HepG2 (cell line): ENCODE measurements around the gene DOCK4. TPM values are rescaled to one million over a fixed set of nuclear protein-coding genes. Genes with fewer than 3 reads are reported as not detected.

Experiments
- ATAC-seq: fragments of 200-7000 bp; cut with Tn5 transposase; 3 replicates; pipeline ENCODE4 v1.9.1; 2020; ENCODE audit warnings: mild to moderate bottlenecking, moderate library complexity
- BruUV-seq: library from RNA; stranded (reverse); fragments of 400-500 nt; replicated peaks from 2 replicates; lab custom pipeline; 2021; lab: Mats Ljungman, UMichigan
- CTCF ChIA-PET: fragments of 300-600 bp; formaldehyde crosslinking; extraction: SDS; loops from one replicate; lab custom pipeline; 2021; ENCODE audit warnings: low total read pairs, inconsistent platforms, low intra/inter-chr PET ratio; lab: Yijun Ruan, JAX
- POLR2A ChIA-PET: fragments of 350-600 bp; sonication (Branson Sonifier 250); formaldehyde crosslinking; loops from one replicate; lab custom pipeline; 2020; ENCODE audit warnings: antibody characterized with exemption, inconsistent platforms; lab: Yijun Ruan, JAX
- DNase-seq: peaks from one replicate; pipeline ENCODE4 v3.0.0-alpha.2; 2015; ENCODE audit warnings: low spot score
- FAIRE-seq: peaks from 3 replicates; lab custom pipeline; 2011; peaks lifted over from hg19 to GRCh38; lab: Jason Lieb, UNC
- H2AFZ ChIP-seq: one replicate; pipeline ENCODE4 v1.6.1; 2011; ENCODE audit warnings: low read length, inconsistent platforms
- H3K27ac ChIP-seq: fragments of 300-600 bp; 3 replicates; pipeline ENCODE4 v1.8.0; 2011; ENCODE audit warnings: mixed run types, mild to moderate bottlenecking, mixed read lengths, low read length, inconsistent platforms; ENCODE audit not compliant: insufficient read depth; ENCODE audit errors: extremely low read length
- H3K27me3 ChIP-seq, 2 experiments: fragments of 200-600 bp in 1 of 2; 2 replicates in 1 of 2; 3 replicates in 1 of 2; pipeline versions ENCODE4 v1.6.0 to v1.8.0; 2011; ENCODE audit warnings: low read length in 2 of 2, mild to moderate bottlenecking in 2 of 2, moderate library complexity in 2 of 2, inconsistent platforms in 1 of 2; ENCODE audit not compliant: insufficient read depth in 2 of 2, control insufficient read depth in 1 of 2
- H3K36me3 ChIP-seq, 2 experiments: fragments of 200-600 bp in 1 of 2; replicated peaks in 1 of 2; 2 replicates in 1 of 2; 3 replicates in 1 of 2; pipeline versions ENCODE4 v1.5.1 to v1.8.0; 2011; ENCODE audit warnings: low read length in 2 of 2, inconsistent platforms in 1 of 2; ENCODE audit not compliant: insufficient read depth in 2 of 2, control insufficient read depth in 1 of 2
- H3K4me1 ChIP-seq: 2 replicates; pipeline ENCODE4 v1.5.1; 2012; ENCODE audit warnings: low read length, inconsistent platforms; ENCODE audit not compliant: insufficient read depth
- H3K4me2 ChIP-seq: 2 replicates; pipeline ENCODE4 v1.6.0; 2011; ENCODE audit warnings: low read depth, low read length, inconsistent platforms
- H3K4me3 ChIP-seq, 3 experiments: fragments of 200-600 bp in 1 of 3; sonication (generic), shearing (Covaris generic) in 1 of 3; replicated peaks in 1 of 3; 2 replicates each; pipeline ENCODE4 v1.5.1; 2011 to 2016; ENCODE audit warnings: low read length in 3 of 3, inconsistent platforms in 2 of 3, low read depth in 2 of 3, mild to moderate bottlenecking in 2 of 3, control low read depth in 1 of 3, mixed read lengths in 1 of 3; ENCODE audit not compliant: insufficient read depth in 1 of 3
- H3K79me2 ChIP-seq: one replicate; pipeline ENCODE4 v1.6.1; 2011; ENCODE audit warnings: low read length, inconsistent platforms; ENCODE audit not compliant: insufficient read depth
- H3K9ac ChIP-seq: 2 replicates; pipeline ENCODE4 v1.6.0; 2011; ENCODE audit warnings: mild to moderate bottlenecking, low read depth, low read length, inconsistent platforms; ENCODE audit not compliant: insufficient read depth
- H3K9me3 ChIP-seq: 2 replicates; pipeline ENCODE4 v1.5.1; 2012; ENCODE audit warnings: mild to moderate bottlenecking, low read length
- H4K20me1 ChIP-seq: 2 replicates; pipeline ENCODE4 v1.6.0; 2011; ENCODE audit warnings: inconsistent platforms, mild to moderate bottlenecking, low read length, moderate library complexity; ENCODE audit not compliant: insufficient read depth
- CCAR2 ChIP-seq: fragments of 200-400 bp; formaldehyde crosslinking; optimal IDR thresholded peaks from 2 replicates; pipeline ENCODE3; 2018; ENCODE audit warnings: low read depth, mild to moderate bottlenecking, low read length, moderate library complexity
- PRPF4 ChIP-seq: fragments of 200-400 bp; formaldehyde crosslinking; IDR thresholded peaks from 2 replicates; pipeline ENCODE4 v1.6.1; 2016; ENCODE audit warnings: low read length, low read depth; ENCODE audit not compliant: poor library complexity, severe bottlenecking
- RCOR2 ChIP-seq: IDR thresholded peaks from 2 replicates; pipeline ENCODE4 v1.6.1; 2016; ENCODE audit warnings: missing biosample characterization, missing genetic modification reagents
- RNF2 ChIP-seq: fragments of 450-650 bp; conservative IDR thresholded peaks from 2 replicates; pipeline ENCODE4 v1.6.1; 2016; ENCODE audit warnings: low read depth
- RXRA ChIP-seq: sonication (generic); formaldehyde crosslinking; IDR thresholded peaks from 2 replicates; pipeline ENCODE4 v1.5.1; 2020; ENCODE audit warnings: missing genetic modification reagents
- ZNF143 ChIP-seq: sonication (generic); formaldehyde crosslinking; IDR thresholded peaks from 2 replicates; pipeline ENCODE4 v1.4.0; 2020; ENCODE audit warnings: missing genetic modification reagents
- ZNF713 ChIP-seq: sonication (generic); formaldehyde crosslinking; IDR thresholded peaks from 2 replicates; pipeline ENCODE4 v1.4.0; 2020; ENCODE audit warnings: mild to moderate bottlenecking, missing genetic modification reagents
- whole genome bisulfite sequencing: methylation state at CpG from one replicate; pipeline ENCODE4 v1.1.6; 2017; ENCODE audit warnings: low lambda C conversion rate; 5-methylcytosine and 5-hydroxymethylcytosine counted together
- in situ Hi-C: cut with HindIII; loops from 2 replicates; pipeline ENCODE4 v1.10.0; 2017; ENCODE audit warnings: low pct_unique_long_range_greater_than_20kb; ENCODE audit not compliant: extremely low pct_ligation_motif_present
- intact Hi-C: fragments of 100-400 bp; cut with micrococcal nuclease; formaldehyde crosslinking; loops from one replicate; pipeline ENCODE4 v1.10.0; 2022; ENCODE audit not compliant: unreplicated experiment
- polyA plus RNA-seq, 8 experiments: library from polyadenylated mRNA; depleted of rRNA in 3 of 8; stranded (reverse) in 7 of 8; unstranded in 1 of 8; fragments of >200 nt; fragmentation: Illumina TruSeq in 4 of 8; extraction: Trizol in 4 of 8; gene quantifications; 2 replicates each; pipeline versions ENCODE4 v1.2.1 to v1.2.3, GENCODE V29; 2011 to 2016; ENCODE audit warnings: low read depth in 4 of 8, missing spikeins in 1 of 8, mixed read lengths in 1 of 8; ENCODE audit not compliant: insufficient read depth in 1 of 8
- total RNA-seq, 5 experiments: library from RNA; depleted of rRNA; stranded (reverse); fragments of >200 nt; fragmentation: Illumina TruSeq; extraction: Trizol; gene quantifications; 2 replicates each; pipeline ENCODE4 v1.2.3, GENCODE V29; 2016; ENCODE audit warnings: low read depth in 1 of 5
- TF ChIP-seq, protein P1 (sequence below): sonication (generic); formaldehyde crosslinking; IDR thresholded peaks from 2 replicates; pipeline ENCODE4 v1.4.0; 2020; ENCODE audit warnings: missing genetic modification reagents
- TF ChIP-seq, protein P2 (sequence below): IDR thresholded peaks from 2 replicates; pipeline ENCODE4 v1.6.1; 2016; ENCODE audit warnings: low read depth, borderline replicate concordance

DOCK4 gene
- total and polyA plus RNA-seq, 2 of the 13 experiments (the other 11 are each of a cell fraction or from before 2014, with no cell fraction given): 13.5 to 17.4 TPM

DNA sequence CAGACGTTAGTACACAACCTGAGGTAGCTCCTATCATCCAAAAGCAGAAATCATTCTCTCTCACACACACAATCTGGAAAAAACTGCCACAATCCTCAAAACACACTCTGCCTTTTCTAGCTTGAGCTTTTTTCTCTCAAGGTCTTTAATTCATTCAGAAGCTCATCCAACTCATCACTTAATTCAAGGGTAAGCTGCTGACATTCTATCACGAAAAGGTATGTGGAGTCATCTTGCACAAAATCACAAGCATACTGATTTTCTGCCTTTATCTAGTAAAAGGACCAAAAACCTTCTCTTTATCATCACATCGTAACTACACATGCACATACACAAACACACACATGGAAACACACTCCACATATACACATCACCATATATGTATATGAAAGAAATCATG lies 32.0 kb downstream of the DOCK4 start:
- in situ Hi-C loops (no loop called here), intact Hi-C loops (no loop called here)
- no peak overlapping the region for H2AFZ ChIP-seq
- peaks cover 33% of the 10 kb centered on the region for H3K79me2 ChIP-seq
- H3K36me3 ChIP-seq: no peaks in the 10 kb centered on the region
- H3K4me2 ChIP-seq: no peak overlapping the region
- WGBS: 96% methylated on average over 3 of the region's 3 CpGs
- FAIRE-seq (no peak), DNase-seq (no peak), ATAC-seq (no peak)
- H3K9me3 ChIP-seq: no peaks in the 10 kb centered on the region
- H3K4me1 ChIP-seq: peaks cover 27% of the 10 kb centered on the region
- H4K20me1 ChIP-seq: peaks cover 8% of the 10 kb centered on the region
- H3K4me3 ChIP-seq: no peak overlapping the region
- no peak overlapping the region for H3K9ac ChIP-seq
- TF ChIP-seq ZNF143 (CRISPR knock-in tag) (no peak), CCAR2 (no peak), RCOR2 (no peak), PRPF4 (no peak), RXRA (CRISPR knock-in tag) (no peak), ZNF713 (no peak), RNF2 (no peak)
- TF ChIP-seq, protein P1, sequence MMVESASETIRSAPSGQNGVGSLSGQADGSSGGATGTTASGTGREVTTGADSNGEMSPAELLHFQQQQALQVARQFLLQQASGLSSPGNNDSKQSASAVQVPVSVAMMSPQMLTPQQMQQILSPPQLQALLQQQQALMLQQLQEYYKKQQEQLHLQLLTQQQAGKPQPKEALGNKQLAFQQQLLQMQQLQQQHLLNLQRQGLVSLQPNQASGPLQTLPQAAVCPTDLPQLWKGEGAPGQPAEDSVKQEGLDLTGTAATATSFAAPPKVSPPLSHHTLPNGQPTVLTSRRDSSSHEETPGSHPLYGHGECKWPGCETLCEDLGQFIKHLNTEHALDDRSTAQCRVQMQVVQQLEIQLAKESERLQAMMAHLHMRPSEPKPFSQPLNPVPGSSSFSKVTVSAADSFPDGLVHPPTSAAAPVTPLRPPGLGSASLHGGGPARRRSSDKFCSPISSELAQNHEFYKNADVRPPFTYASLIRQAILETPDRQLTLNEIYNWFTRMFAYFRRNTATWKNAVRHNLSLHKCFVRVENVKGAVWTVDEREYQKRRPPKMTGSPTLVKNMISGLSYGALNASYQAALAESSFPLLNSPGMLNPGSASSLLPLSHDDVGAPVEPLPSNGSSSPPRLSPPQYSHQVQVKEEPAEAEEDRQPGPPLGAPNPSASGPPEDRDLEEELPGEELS (CRISPR knock-in tag): no peak
- TF ChIP-seq, protein P2, sequence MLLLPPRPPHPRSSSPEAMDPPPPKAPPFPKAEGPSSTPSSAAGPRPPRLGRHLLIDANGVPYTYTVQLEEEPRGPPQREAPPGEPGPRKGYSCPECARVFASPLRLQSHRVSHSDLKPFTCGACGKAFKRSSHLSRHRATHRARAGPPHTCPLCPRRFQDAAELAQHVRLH (CRISPR knock-in tag): no peak
- ChIA-PET POLR2A (no interaction called here), CTCF (no interaction called here)
- no TSS peak for BruUV-seq
- no peaks in the 10 kb centered on the region for H3K27me3 ChIP-seq
- H3K27ac ChIP-seq: no peak overlapping the region
